Brain microvascular endothelial cell (primary cell): ENCODE results near the gene ADARB2.

Source experiments
- DNase-seq: peaks from one replicate; pipeline ENCODE4 v3.0.0-alpha.2; 2020
- H3K27ac ChIP-seq: fragments of 250-450 bp; sonication (Bioruptor Pico); 2 replicates; pipeline ENCODE4 v1.5.1; 2020; ENCODE audit warnings: mild to moderate bottlenecking, moderate library complexity
- H3K27me3 ChIP-seq: fragments of 250-450 bp; sonication (Bioruptor Pico); replicated peaks from 2 replicates; pipeline ENCODE4 v1.5.1; 2020; ENCODE audit warnings: mild to moderate bottlenecking
- H3K36me3 ChIP-seq: fragments of 250-450 bp; sonication (Bioruptor Pico); replicated peaks from 2 replicates; pipeline ENCODE4 v1.5.1; 2020; ENCODE audit warnings: mild to moderate bottlenecking
- H3K4me3 ChIP-seq: 2 replicates; pipeline ENCODE4 v1.5.1; 2011; ENCODE audit warnings: low read depth, mild to moderate bottlenecking, control low read depth, low read length, moderate library complexity
- in situ Hi-C: cut with HindIII; loops from 2 replicates; pipeline ENCODE4 v1.10.0; 2017; ENCODE audit warnings: low sequenced_read_pairs, low pct_ligation_motif_present
- TF ChIP-seq, protein P1 (sequence below): IDR thresholded peaks from 2 replicates; pipeline ENCODE4 v1.5.1; 2011; ENCODE audit warnings: low read depth, mild to moderate bottlenecking, moderate library complexity, low read length, control low read depth, inconsistent platforms; ENCODE audit errors: missing control alignments

ADARB2 gene

GRCh38 chr10:1608851-1609647, 128.3 kb downstream of the ADARB2 start:
- H3K27me3 ChIP-seq: no peaks in the 10 kb centered on the region
- no peak overlapping the region for H3K27ac ChIP-seq
- DNase-seq: no peak
- H3K36me3 ChIP-seq: no peaks in the 10 kb centered on the region
- in situ Hi-C loops: no loop called here
- H3K4me3 ChIP-seq: no peak overlapping the region
- TF ChIP-seq, protein P1, sequence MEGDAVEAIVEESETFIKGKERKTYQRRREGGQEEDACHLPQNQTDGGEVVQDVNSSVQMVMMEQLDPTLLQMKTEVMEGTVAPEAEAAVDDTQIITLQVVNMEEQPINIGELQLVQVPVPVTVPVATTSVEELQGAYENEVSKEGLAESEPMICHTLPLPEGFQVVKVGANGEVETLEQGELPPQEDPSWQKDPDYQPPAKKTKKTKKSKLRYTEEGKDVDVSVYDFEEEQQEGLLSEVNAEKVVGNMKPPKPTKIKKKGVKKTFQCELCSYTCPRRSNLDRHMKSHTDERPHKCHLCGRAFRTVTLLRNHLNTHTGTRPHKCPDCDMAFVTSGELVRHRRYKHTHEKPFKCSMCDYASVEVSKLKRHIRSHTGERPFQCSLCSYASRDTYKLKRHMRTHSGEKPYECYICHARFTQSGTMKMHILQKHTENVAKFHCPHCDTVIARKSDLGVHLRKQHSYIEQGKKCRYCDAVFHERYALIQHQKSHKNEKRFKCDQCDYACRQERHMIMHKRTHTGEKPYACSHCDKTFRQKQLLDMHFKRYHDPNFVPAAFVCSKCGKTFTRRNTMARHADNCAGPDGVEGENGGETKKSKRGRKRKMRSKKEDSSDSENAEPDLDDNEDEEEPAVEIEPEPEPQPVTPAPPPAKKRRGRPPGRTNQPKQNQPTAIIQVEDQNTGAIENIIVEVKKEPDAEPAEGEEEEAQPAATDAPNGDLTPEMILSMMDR: no peak

DNA sequence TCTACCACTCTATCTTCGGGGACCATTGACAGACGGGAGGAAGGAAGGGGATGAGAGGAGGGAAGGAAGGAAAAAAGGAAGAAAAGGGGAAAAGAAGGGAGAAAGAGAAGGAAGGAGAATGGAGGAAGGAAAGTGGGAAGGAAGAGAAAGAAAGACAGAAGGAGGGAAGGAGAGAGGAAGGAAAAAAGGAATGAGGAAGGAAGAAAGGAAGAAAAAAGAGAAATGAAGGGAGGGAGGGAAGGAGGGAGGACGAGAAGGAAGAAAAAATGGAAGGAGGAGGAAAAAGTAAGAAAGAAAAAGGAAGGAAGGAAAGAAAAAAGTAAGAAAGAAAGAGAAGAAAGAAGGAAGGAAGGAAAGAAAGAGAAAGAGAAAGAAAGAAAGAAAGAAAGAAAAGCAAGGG, 128.9 kb downstream of the ADARB2 start:
- Histone ChIP-seq H3K36me3 (no peaks in the 10 kb centered on the region), H3K4me3 (no peak overlapping the region), H3K27me3 (no peaks in the 10 kb centered on the region), H3K27ac (no peak overlapping the region)
- no peak for DNase-seq
- in situ Hi-C loops: no loop called here
- TF ChIP-seq, protein P1: no peak

DNA sequence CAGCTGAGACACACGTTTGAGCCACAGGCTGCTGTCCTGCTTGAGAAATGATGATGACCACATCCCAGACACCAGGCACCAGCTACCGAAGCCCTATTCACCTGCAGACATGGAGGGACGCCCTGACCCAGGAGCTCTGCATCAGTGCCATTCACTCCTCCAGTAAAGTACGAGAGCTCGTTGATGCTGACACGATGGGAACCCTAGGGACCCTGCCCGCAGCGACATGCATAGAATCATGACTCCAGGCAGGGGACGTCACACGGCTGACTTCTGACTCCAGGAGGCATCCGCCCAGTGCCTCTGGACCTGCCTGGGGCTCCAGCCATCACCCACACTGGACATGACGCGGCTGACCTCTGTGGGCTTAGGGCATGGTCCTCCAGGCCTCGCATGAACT, 129.9 kb downstream of the ADARB2 start:
- DNase-seq: no peak
- Histone ChIP-seq H3K27me3 (no peaks in the 10 kb centered on the region), H3K4me3 (no peak overlapping the region), H3K27ac (no peak overlapping the region), H3K36me3 (no peaks in the 10 kb centered on the region)
- TF ChIP-seq, protein P1: no peak
- in situ Hi-C loops: no loop called here

DNA sequence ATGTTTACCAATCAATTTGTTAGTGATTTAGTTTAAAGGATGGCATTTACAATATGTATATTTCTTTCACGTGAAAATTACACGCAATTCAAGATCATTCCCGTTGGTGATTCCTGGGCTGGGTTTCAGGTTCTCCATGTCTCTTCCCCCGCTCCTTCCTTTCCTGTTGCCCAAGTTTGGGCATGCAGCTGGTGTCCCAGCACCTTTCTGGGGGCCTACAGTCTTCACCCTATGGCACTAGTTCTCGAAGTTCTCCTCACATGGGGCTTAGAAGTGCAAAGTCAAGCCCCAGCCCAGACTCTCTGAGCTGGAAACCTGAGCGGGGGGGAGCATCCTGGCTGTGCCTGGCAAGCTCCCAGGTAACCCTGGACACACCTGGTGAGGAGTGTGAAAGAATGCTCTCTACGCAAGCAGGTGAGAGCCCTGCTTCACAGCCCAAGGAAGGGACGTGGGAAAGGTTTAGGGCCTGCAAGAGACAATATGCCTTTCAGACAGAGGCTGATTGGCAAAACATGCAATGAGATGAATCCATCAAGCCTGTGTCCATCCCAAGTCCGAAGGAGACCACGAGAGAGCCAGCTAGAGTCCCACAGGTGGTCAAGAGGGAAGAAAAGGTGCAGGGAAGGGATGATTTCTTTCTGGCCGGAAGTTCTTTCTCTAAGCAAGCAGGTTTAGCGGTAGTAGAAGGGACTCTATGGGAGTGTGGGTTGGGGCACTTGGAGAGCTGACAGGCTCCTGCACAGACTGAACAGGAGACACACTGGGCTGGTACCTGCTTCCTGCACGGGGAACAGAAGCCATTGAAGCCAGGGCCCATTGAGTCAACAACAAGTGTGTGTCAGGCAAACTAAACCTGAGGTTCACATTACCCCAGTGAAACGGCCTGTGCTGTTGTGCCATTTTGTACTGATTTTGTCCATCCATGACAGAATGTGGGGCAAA, 131.1 kb downstream of the ADARB2 start:
- DNase-seq: no peak
- in situ Hi-C loops: no loop called here
- Histone ChIP-seq H3K4me3 (no peak overlapping the region), H3K27me3 (no peaks in the 10 kb centered on the region), H3K36me3 (no peaks in the 10 kb centered on the region), H3K27ac (no peak overlapping the region)
- TF ChIP-seq, protein P1: no peak

DNA sequence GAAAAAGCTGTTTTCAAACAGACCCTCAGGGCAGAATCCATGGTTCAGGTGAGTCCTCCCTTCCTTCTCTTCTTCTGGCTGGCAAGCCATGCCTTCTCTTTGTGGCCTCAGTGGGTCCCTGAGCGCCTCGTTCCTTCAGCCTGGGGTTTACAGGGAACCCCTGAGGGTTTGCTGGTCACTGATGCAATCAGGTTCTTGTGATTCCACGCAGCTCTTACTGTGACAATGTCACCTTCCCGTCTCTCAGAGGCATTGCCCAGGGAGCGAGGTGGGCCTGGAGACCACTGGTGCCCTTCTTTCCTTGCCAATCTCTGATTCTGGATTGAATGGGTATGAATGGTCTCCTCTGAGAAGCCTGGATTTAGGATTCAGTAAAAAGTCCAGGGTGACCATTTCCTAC, 132.2 kb downstream of the ADARB2 start:
- Histone ChIP-seq H3K27ac (no peak overlapping the region), H3K36me3 (no peaks in the 10 kb centered on the region), H3K4me3 (no peak overlapping the region), H3K27me3 (no peaks in the 10 kb centered on the region)
- in situ Hi-C loops: no loop called here
- TF ChIP-seq, protein P1: no peak
- no peak for DNase-seq
